ENCODE data around the gene TTLL11.

The TTLL11 gene

DNA sequence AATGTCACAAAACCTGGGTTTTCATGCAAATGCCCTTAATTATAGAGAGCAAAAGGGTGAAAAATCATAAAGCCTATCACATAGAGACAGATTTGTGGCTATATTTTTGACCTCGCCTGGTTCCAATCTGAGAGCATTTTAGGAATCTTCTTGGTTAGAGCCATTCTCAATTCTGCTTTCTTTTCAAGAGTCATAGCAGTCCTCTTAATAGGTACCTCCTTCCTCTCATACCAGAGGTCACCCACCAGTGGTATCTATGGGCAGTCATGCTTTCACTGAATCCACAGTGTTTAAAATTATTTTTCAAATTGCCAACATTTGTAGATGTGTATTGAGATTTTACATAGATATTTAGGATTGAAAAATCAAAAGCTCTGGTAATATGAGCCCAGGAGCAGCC, 226.2 kb downstream of the TTLL11 start:
- no peak for DNase-seq

GRCh38 chr9:121865884-121866283, 227.2 kb downstream of the TTLL11 start:
- no peak for DNase-seq

- DNase-seq = no peak
Measured at GRCh38 chr9:121865060-121865459, 228.0 kb downstream of the TTLL11 start.

DNA sequence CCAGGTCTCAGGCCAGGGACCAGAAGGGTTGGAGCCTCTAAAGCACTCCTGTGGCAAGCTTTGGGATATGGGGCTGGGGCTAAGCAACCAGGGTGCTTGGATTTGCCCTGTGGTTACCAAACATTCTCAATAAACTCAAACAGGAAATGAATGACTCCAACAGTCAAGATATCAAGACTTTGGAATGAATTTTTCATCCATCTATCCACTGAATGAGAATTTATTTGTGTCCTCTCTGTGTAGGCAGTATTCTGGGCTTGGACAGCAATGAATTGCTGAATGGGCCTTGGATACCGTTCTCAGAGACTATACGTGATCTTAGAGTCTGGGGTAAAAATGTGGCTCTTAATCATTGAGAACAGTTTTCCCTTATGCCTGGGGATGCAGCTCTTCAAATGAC, 229.2 kb downstream of the TTLL11 start:
- DNase-seq = no peak

DNA sequence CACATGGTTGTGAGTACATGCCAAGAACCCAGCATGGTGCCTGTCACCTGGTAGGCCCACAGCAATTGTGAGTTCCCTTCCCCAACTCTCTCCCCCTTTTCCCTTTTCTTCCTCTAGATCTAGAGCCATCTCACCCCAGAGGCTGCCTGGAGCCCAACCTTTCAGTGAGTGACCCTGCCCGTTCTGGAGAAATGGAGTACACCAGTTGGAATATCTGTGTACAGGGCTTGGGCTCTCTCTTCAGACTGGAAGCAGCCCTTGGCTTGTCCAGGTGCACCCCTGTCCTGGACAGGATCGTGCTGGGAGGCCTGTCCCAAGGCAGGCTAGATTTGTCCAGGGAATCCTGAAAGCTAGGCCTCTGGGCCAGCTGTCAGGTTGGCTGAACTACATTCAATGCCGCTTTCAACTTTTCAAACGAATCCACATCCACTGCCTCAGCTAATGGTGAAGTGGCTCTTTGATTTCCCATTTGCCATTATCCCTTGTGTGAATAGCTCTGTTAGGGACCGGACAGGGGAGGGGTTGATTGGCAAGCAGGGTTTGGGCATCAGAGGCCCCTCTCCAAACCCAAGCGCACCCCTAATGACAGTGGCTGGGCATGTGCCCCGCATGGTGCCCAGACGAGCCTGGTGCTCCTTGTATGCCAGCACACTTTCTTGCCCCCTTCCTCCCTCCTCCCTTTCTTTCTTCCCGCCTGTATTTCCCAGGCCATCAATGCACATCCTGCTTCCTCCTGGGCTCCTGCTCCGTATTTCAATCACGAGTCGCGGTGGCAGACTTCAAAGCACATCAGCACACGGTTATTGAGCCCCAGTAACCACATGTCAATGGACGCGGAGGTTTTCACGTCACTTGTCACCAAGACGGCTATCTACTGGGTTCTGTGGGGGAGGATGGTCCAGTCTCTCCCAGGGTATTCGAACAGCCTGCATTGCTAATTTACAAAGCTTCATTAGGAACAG, 230.5 kb downstream of the TTLL11 start:
- DNase-seq = no peak

DNA sequence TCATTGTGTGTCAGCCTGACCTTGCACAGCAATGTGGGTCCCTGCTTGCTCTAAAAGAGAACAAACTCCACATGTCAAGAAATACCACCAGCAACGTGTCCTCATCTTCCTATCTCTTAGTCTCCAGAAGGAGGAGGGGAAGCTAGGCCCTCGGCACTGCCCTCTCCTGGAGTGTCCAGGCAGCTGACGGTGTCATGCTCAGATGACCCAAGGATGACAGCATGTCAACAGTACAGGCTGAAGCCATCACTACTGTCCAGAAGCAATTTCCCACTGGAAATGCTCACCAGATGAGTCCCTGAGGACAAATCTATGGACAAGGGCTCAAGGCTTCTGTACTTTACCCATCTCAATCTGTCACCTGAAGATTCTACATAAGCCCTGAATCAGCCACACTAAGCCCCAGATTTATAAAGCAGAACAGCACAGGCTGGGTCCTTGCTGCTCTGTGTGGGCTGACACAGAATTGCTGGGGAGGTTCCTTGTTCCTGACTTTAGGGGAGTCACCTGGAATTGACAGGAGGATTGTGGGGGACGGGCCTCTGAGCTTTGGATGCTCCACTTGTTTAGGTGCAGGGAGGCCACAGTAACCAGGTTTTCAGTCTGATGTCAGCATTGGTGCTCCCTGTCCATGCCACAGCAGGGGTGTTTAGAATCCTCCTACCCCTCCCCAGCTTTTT, 231.5 kb downstream of the TTLL11 start:
- DNase-seq = peak in 1 of 2 experiments; percentile 41

GRCh38 chr9:121860744-121861143, 232.4 kb downstream of the TTLL11 start:
- DNase-seq = no peak

GRCh38 chr9:121860213-121860612, 232.9 kb downstream of the TTLL11 start:
- DNase-seq = no peak

DNA sequence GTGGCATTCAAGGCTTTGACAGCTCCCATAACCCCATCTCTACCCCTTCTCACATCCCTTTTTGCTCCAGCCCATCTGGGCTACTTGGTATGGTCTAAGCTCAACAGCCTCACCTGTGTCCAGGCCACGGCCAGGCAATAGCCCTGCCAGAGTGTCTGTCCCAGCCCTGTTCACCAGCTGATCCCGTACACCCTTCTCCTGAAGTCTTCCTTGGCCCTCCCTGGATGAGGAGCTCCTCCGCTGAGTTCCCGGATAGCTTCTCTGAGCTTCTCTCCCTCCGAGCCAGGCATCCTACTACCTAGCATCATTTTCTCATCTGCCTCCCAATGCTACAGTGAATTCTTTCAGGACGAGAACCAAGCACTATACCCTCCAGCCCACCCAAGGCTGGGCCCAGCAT, 233.5 kb downstream of the TTLL11 start:
- DNase-seq = no peak

DNA sequence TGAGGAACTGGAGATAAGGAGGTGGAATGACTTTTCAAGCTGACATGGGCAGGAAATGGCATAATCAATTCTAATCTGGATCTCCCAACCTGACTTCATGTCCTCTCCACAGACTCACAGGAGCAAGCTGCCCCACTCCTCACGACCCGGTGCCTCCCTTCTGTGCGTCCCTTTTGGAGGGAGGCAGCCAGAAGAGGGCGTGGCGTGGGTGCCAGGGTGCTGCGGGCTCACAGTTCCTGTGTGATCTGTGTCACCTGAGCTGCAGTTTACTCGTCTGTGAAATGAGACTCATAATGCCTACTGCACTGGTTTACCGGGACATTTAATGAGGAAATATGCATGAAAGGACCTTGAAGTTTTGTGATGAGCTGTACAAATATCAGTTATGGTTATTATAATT, 234.3 kb downstream of the TTLL11 start:
- no peak for DNase-seq

- DNase-seq = no peak
Measured at GRCh38 chr9:121857928-121858327, 235.2 kb downstream of the TTLL11 start.

DNA sequence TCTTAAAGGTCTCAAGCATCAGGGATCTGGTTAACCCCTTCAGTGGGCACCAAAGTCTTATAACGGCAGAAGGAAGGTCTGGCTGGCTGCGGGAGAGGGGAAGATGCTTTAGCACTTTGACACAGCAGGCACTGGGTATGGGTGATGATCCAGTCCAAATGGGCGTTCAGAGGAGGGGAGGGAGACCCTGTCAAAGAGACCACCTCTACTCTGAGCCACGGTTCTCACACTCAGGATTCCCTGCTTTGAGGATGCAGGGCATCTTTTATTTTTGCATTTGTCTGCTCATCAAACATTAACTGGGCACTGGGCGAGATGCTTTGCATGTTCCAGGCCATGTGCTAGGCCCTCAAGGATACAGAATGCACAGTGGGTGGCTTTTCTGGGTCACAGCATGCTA, 237.6 kb downstream of the TTLL11 start:
- no peak for DNase-seq

DNA sequence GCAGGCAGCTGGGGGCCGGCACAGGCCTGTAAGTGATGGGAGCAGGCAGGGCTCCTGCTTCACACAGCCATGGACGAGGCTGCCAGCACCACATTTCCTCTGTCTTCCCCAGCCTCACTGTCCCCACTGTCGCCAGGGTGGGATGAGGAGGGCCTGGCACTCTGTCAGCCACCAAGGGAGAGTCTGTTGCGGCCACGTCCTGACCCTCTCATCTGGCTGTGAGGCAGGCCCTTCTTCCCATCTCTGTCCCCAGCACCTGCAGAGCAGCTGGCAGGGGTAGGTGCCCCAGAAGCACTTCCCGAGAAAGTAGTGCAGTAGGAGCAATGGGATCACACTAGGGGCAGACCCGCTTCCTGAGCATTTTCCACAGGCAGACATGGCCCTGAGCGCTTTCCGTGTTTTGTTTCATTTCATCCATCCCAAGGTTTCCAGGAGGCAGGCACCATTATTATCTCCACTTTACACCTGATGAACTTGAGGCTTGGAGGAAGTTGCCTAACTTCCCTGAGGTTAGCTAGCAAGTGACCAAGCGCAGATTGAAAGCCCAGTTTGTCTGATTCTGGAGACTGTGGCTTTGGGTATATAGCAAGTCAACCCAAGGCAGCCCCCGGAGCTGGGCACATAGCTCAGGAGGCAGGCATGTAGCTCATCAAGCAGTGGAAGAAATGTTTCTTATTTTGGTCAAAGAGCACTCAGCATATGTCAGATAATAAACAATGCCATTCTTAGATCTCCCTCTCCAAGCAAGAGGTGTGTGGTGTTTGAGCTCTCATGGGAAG, 239.3 kb downstream of the TTLL11 start:
- no peak for DNase-seq

DNA sequence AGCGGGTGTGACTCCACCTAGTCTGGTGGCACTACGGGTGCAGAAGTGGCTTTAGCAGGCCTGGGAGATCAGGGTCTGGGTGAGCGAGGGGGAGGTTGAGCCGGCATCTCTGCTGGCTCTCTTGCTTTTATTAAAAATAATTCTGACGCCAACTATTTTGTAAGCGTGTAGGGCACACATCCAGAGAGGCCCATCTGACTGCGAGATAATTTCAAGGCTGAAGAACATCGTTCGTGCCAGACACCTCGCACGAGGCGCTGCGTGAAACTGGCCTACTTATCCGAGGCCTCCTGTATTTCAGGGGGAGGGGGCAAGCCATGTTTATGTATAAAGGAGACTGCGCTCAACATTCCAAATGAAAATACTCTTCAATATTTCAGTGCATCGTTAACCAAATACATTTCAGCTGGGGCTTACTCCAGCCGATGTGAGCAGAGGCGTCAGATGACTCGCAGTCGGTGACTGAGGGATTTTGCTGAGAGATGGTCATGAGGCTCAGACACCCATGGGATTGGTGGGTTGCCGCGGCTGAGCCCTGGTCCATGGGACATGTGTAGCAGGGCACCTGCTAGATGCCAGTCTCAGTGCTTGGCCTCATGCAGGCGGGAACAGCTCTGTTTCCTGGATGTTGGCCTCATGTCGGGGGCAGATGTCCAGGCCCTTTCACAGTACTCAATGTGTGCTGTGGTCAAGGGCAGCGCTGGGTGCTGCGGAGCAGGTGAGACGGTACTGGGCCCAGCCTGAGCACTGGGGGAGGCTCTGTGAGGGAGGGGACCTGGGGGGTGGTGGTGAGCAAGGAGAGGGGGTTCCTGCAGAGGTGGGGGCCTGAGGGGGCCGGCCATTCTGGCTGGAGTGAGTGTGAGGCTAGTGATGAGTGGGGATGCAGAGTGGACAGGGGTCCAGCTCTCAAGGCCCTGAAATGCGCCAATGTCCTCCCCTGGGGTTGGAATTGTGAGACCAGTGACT, 240.2 kb downstream of the TTLL11 start:
- DNase-seq = no peak

DNA sequence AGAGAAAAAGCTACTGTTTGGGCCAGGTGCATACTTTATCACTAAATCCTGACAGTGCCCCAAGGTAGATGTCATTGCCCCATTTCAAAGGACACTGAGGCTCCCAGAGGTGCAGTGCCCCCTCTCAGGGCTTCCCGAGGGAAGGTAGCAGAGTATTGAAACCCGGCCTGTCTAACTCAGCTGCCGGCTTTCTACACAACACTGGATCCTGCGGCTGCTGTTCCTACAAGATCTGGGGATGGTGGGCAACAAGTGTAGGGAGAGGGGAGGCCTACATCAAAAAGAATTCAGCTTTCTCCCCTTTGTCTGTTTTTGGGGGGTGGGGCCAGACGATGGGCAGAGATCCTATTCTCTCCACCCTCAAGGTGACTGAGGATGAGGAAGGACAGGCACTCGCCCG, 240.9 kb downstream of the TTLL11 start:
- no peak for DNase-seq

GRCh38 chr9:121851641-121852091, 241.4 kb downstream of the TTLL11 start:
- no peak for DNase-seq

DNA sequence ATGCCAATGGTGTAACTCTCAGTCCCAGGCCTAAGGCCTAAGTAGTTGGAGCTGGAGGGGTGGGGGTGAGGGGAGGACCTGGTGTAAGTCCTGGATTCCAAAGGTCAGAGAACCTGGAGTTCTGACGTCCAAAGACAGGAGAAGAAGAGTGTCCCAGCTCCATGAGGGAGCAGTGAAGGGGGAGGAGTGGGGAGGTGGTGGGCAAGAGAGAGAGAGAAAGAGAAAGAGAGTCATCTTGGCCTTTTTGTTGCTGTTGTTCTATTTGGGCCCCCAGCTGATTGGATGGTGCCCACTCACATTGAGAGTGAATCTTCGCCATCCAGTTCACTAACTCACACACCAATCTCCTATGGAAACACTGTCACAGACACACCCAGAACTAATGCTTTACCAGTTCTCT, 242.7 kb downstream of the TTLL11 start:
- no peak for DNase-seq

DNA sequence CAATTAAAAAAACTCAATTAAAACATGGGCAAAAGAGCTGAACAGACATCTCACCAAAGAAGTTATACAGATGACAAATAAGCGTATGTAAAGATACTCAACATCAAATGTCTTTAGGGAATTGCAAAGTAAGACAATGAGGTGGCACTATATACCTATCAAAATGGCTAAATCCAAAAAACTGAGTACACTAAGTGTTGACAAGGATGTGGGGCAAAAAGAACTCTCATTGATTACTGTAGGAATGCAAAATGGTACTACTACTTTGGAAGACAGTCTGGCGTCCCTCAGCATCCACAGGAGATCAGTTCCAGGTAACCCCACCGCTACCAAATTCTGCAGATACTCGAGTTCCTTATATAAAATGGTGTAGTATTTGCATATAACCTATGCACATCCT, 243.6 kb downstream of the TTLL11 start:
- no peak for DNase-seq

DNA sequence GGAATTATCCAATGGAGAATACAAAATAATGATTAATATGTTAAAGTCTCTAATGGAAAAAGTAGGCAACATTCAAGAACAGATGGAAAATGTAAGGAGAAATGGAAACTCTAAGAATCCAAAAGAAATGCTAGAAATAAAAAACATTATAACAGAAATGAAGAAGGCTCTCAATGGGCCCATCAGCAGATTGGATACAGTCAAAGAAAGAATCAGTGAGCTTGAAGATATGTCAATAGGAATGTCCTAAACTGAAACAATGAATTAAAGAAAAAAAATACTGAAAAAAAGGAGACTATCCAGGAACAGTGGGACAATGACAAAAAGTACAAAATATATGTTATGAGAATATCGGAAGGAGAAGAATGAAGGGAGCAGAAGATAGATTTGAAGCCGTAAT, 248.5 kb downstream of the TTLL11 start:
- DNase-seq = no peak

DNA sequence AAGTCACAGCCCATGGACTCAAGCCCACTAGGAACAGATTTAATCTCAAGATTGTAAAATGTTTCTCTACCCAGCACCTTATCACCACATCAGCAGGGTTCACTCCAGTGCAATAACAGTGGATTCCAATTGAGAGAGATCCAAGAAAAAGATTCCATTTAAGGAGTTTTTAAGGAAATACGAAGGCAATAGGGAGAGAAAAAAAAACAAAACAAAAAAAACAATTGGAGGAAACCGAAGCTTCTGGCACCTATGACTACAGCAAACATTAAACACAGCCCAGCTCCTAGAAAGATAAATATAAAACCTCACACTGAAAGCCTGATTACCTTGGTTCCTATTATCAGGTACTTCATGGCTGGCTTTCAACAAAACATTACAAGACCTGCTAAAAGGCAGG, 249.0 kb downstream of the TTLL11 start:
- no peak for DNase-seq

GRCh38 chr9:121842612-121842978, 250.5 kb downstream of the TTLL11 start:
- DNase-seq = no peak

Measured in SW 1271 (cell line).